CD14-positive monocyte (primary cell): ENCODE data around the gene WDR47. TPM values are rescaled to one million over a fixed set of nuclear protein-coding genes. Genes with fewer than 3 reads are reported as not detected.
A peak's percentile ranks its signal among the peaks of the same experiment; 100 is the strongest.

Experiments
- DNase-seq, 3 donors: peaks; one replicate each; pipeline ENCODE4 v3.0.0-alpha.2; 2011 to 2022
- H2AFZ ChIP-seq: 2 replicates; pipeline ENCODE4 v1.6.0; 2012; ENCODE audit warnings: mild to moderate bottlenecking, low read depth, low read length, inconsistent platforms; ENCODE audit not compliant: insufficient read depth, poor library complexity, severe bottlenecking
- H3K27ac ChIP-seq, 2 donors: 1 replicate in 1 of 2; 2 replicates in 1 of 2; pipeline ENCODE4 v1.5.1; 2012 to 2013; ENCODE audit warnings: low read length in 2 of 2, control low read depth in 1 of 2, inconsistent platforms in 1 of 2, low read depth in 1 of 2, mild to moderate bottlenecking in 1 of 2
- H3K27me3 ChIP-seq, 2 donors: one replicate each; pipeline versions ENCODE4 v1.6.0 to v1.6.1; 2011 to 2013; ENCODE audit warnings: low read length in 2 of 2; ENCODE audit not compliant: control insufficient read depth in 2 of 2, insufficient read depth in 2 of 2
- H3K36me3 ChIP-seq, 2 donors: replicated peaks in 1 of 2; 1 replicate in 1 of 2; 2 replicates in 1 of 2; pipeline versions ENCODE4 v1.5.1 to v1.6.1; 2012 to 2013; ENCODE audit warnings: low read length in 2 of 2, control low read depth in 1 of 2, inconsistent platforms in 1 of 2, mild to moderate bottlenecking in 1 of 2; ENCODE audit not compliant: insufficient read depth in 2 of 2, control insufficient read depth in 1 of 2
- H3K4me1 ChIP-seq, 2 donors: 1 replicate in 1 of 2; 2 replicates in 1 of 2; pipeline versions ENCODE4 v1.5.1 to v1.6.1; 2012 to 2013; ENCODE audit warnings: low read length in 2 of 2, control low read depth in 1 of 2, inconsistent platforms in 1 of 2, mild to moderate bottlenecking in 1 of 2, moderate library complexity in 1 of 2; ENCODE audit not compliant: insufficient read depth in 2 of 2, control insufficient read depth in 1 of 2
- H3K4me2 ChIP-seq: replicated peaks from 2 replicates; pipeline ENCODE3; 2012; ENCODE audit warnings: low read length, moderate library complexity, mild to moderate bottlenecking; ENCODE audit not compliant: poor library complexity, severe bottlenecking; ENCODE audit errors: extremely low read depth
- H3K4me3 ChIP-seq, 3 experiments: fragments of 200-600 bp in 1 of 3; sonication (generic) in 1 of 3; replicated peaks in 1 of 3; 1 replicate in 2 of 3; 2 replicates in 1 of 3; pipeline ENCODE4 v1.5.1; 2011 to 2013; ENCODE audit warnings: low read length in 3 of 3, mild to moderate bottlenecking in 3 of 3, control low read depth in 2 of 3, low read depth in 2 of 3, inconsistent platforms in 1 of 3, moderate library complexity in 1 of 3
- H3K79me2 ChIP-seq: 2 replicates; pipeline ENCODE4 v1.6.0; 2012; ENCODE audit warnings: mild to moderate bottlenecking, control low read depth, inconsistent platforms, low read length, moderate library complexity; ENCODE audit not compliant: insufficient read depth
- H3K9ac ChIP-seq: 2 replicates; pipeline ENCODE4 v1.6.0; 2017; ENCODE audit warnings: low read length, mild to moderate bottlenecking; ENCODE audit not compliant: insufficient read depth, poor library complexity, severe bottlenecking
- H3K9me3 ChIP-seq, 2 donors: replicated peaks in 1 of 2; 1 replicate in 1 of 2; 2 replicates in 1 of 2; pipeline versions ENCODE4 v1.5.1 to v1.6.1; 2012 to 2013; ENCODE audit warnings: low read length in 2 of 2, control low read depth in 1 of 2; ENCODE audit not compliant: control insufficient read depth in 1 of 2, insufficient read depth in 1 of 2
- H4K20me1 ChIP-seq: 2 replicates; pipeline ENCODE4 v1.6.0; 2012; ENCODE audit warnings: mild to moderate bottlenecking, low read length, control low read depth, moderate library complexity; ENCODE audit not compliant: insufficient read depth
- H3K27ac Mint-ChIP-seq, 7 donors: one replicate each; pipeline ENCODE4 v1.8.0; 2020; ENCODE audit warnings: mild to moderate bottlenecking in 7 of 7, mixed read lengths in 7 of 7, moderate library complexity in 6 of 7, inconsistent platforms in 2 of 7
- H3K27me3 Mint-ChIP-seq, 3 donors: one replicate each; pipeline ENCODE4 v1.8.0; 2021 to 2022; ENCODE audit warnings: low read depth in 3 of 3, mild to moderate bottlenecking in 3 of 3, mixed read lengths in 3 of 3, moderate library complexity in 3 of 3, inconsistent platforms in 1 of 3
- H3K36me3 Mint-ChIP-seq, 2 donors: one replicate each; pipeline ENCODE4 v1.8.0; 2020; ENCODE audit warnings: mixed read lengths in 2 of 2, inconsistent platforms in 1 of 2, mild to moderate bottlenecking in 1 of 2
- H3K4me1 Mint-ChIP-seq: one replicate; pipeline ENCODE4 v1.8.0; 2020; ENCODE audit warnings: mild to moderate bottlenecking, mixed read lengths
- H3K4me3 Mint-ChIP-seq, 2 donors: one replicate each; pipeline ENCODE4 v1.8.0; 2020; ENCODE audit warnings: mild to moderate bottlenecking in 2 of 2, mixed read lengths in 2 of 2, moderate library complexity in 1 of 2
- H3K9me3 Mint-ChIP-seq, 7 donors: one replicate each; pipeline ENCODE4 v1.8.0; 2020 to 2022; ENCODE audit warnings: mixed read lengths in 7 of 7, mild to moderate bottlenecking in 6 of 7, moderate library complexity in 6 of 7, inconsistent platforms in 2 of 7
- CTCF ChIP-seq: fragments of 200-600 bp; IDR thresholded peaks from one replicate; pipeline ENCODE4 v1.8.0; 2022; ENCODE audit warnings: antibody characterized with exemption, mild to moderate bottlenecking
- WGBS: methylation state at CpG from one replicate; pipeline ENCODE4 v1.1.5; 2013; ENCODE audit warnings: missing lambda C conversion rate; ENCODE audit not compliant: insufficient coverage; 5-methylcytosine and 5-hydroxymethylcytosine counted together
- intact Hi-C, 2 donors: fragments of 100-400 bp; cut with micrococcal nuclease; formaldehyde crosslinking; loops; one replicate each; pipeline versions ENCODE4 v1.15.0 to v1.15.1; 2023
- polyA plus RNA-seq, 3 donors: library from polyadenylated mRNA; depleted of rRNA in 1 of 3; unstranded in 2 of 3; stranded (reverse) in 1 of 3; fragments of 300-500 nt in 2 of 3; fragments of >200 nt in 1 of 3; fragmentation: Illumina TruSeq in 2 of 3; gene quantifications; 1 replicate in 2 of 3; 2 replicates in 1 of 3; pipeline ENCODE4 v1.2.3, GENCODE V29; 2012 to 2021

WDR47 gene
- polyA plus RNA-seq, 3 donors, result 5.2 to 7.6 (median 6.0) TPM

DNA sequence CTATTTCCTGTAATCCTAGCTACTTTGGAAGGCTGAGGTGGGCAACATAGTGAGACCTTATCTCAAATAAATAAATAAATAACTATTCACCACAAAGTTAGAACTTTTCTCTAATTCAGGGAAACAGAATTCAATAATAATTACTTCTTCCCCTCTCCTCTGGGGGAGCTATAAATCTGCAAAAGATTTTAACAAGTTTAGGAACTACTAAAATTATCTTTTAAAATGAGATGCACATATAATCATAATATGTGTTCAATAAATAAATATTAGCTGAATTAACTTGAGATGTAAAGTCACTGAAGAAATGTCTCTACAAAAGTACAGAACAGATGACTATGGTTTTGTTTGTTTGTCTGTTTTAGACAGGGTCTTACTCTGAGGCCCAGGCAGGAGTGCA is 14.1 kb downstream of the WDR47 start:
- DNase-seq, result no peak
- intact Hi-C loops, result loop anchor here in 1 of 2 donors (10.0 kb wide), 1 partner anchor 167 kb away; no protein-coding TSS in a partner anchor
- Mint-ChIP-seq H3K4me3 (no peak overlapping the region), H3K27ac (no peak overlapping the region), H3K27me3 (no peaks in the 10 kb centered on the region), H3K4me1 (no peaks in the 10 kb centered on the region), H3K9me3 (no peaks in the 10 kb centered on the region), H3K36me3 (peaks cover 3 to 9% of the 10 kb centered on the region in 2 donors)
- H2AFZ ChIP-seq, result no peak overlapping the region
- H3K27me3 ChIP-seq, result no peaks in the 10 kb centered on the region
- H3K36me3 ChIP-seq, result peaks cover 0 to 4% of the 10 kb centered on the region in 2 donors
- H3K4me2 ChIP-seq, result no peak overlapping the region
- TF ChIP-seq CTCF, result peak; percentile 62
- H3K27ac ChIP-seq, result no peak overlapping the region
- H3K79me2 ChIP-seq, result peaks cover 54% of the 10 kb centered on the region
- H4K20me1 ChIP-seq, result peaks cover 25% of the 10 kb centered on the region
- no peaks in the 10 kb centered on the region for H3K9me3 ChIP-seq
- no peaks in the 10 kb centered on the region for H3K4me1 ChIP-seq
- no peak overlapping the region for H3K9ac ChIP-seq
- H3K4me3 ChIP-seq, result no peak overlapping the region

DNA sequence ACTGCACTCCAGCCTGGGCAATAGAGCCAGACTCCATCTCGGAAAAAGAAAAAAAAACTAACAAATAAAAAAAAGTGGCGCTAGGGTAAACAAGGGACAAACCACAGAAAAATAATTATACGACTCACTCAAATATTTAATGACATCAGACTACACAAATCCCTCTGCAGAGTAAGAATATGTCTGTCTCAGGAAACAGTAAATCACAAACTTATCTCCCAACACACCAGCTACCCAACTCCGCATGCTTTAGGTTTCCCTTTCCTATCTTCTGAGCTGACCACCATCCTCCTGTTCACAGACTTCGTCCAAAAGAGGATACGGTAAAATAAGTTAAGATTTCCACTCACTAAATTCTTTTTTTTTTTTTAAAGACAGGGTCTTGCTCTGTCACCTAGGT is 16.2 kb downstream of the WDR47 start:
- Histone ChIP-seq H3K27ac (no peak overlapping the region), H3K9ac (no peak overlapping the region), H3K27me3 (no peaks in the 10 kb centered on the region), H3K4me2 (no peak overlapping the region), H3K79me2 (peaks cover 34% of the 10 kb centered on the region), H2AFZ (no peak overlapping the region), H3K9me3 (no peaks in the 10 kb centered on the region), H4K20me1 (peaks cover 12% of the 10 kb centered on the region), H3K4me1 (no peaks in the 10 kb centered on the region), H3K36me3 (peaks cover 6 to 17% of the 10 kb centered on the region in 2 donors), H3K4me3 (no peak overlapping the region)
- DNase-seq, result no peak
- no peaks in the 10 kb centered on the region for H3K9me3 Mint-ChIP-seq
- no peak for TF ChIP-seq CTCF
- no peak overlapping the region for H3K27ac Mint-ChIP-seq
- no peaks in the 10 kb centered on the region for H3K27me3 Mint-ChIP-seq
- H3K4me1 Mint-ChIP-seq, result no peaks in the 10 kb centered on the region
- 94% methylated on average over 2 of the region's 6 CpGs for WGBS
- intact Hi-C loops, result loop anchor here in 1 of 2 donors (10.0 kb wide), 1 partner anchor 169 kb away; no protein-coding TSS in a partner anchor
- H3K4me3 Mint-ChIP-seq, result no peak overlapping the region
- peaks cover 20 to 22% of the 10 kb centered on the region in 2 donors for H3K36me3 Mint-ChIP-seq
